22Rv1 (cell line): Measurements from ENCODE around the gene PTPRG.

Experiments
- CTCF ChIP-seq: fragments of 450-650 bp; IDR thresholded peaks from 2 replicates; pipeline ENCODE4 v1.5.1; 2017; ENCODE audit warnings: mild to moderate bottlenecking
- ZFX ChIP-seq: fragments of 450-650 bp; IDR thresholded peaks from 2 replicates; pipeline ENCODE4 v1.6.1; 2017; ENCODE audit warnings: antibody characterized with exemption, borderline replicate concordance

DNA sequence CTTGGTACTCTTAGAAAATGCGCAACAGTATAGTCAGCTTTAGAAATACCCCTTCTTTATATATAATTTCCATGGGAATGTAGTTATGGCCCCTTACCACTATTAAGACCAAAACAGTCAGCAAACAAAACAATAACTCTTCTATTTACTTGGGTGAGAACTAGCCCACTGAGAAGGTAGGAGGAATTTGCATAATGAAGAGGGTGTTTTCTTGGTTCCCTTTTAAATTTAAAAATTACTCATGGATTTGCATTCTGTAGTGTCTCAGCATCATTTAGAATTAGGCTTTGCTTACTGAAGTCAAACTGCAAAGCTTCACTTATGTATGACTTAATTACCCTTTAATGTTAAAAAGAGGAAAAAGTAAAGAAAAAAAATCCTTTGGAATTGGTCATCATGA lies 350.8 kb downstream of the PTPRG start:
- TF ChIP-seq CTCF (no peak), ZFX (no peak)
